Sigmoid colon (tissue), 4 donors: Measurements from ENCODE around the gene DMTF1.

Source experiments
- EP300 ChIP-seq, 4 donors: sonication (generic); formaldehyde crosslinking; IDR thresholded peaks; one replicate each; pipeline ENCODE4 v1.6.1; 2017; ENCODE audit warnings: antibody characterized with exemption in 4 of 4
- TF ChIP-seq, protein P1 (sequence below), 4 experiments: fragments of 450-650 bp in 3 of 4; fragments of 200-600 bp in 1 of 4; IDR thresholded peaks; one replicate each; pipeline ENCODE4 v1.5.1; 2016 to 2019; ENCODE audit warnings: antibody characterized with exemption in 4 of 4, mild to moderate bottlenecking in 3 of 4, moderate library complexity in 2 of 4

GRCh38 chr7:87179180-87179579, 26.9 kb downstream of the DMTF1 start:
- TF ChIP-seq, protein P1, sequence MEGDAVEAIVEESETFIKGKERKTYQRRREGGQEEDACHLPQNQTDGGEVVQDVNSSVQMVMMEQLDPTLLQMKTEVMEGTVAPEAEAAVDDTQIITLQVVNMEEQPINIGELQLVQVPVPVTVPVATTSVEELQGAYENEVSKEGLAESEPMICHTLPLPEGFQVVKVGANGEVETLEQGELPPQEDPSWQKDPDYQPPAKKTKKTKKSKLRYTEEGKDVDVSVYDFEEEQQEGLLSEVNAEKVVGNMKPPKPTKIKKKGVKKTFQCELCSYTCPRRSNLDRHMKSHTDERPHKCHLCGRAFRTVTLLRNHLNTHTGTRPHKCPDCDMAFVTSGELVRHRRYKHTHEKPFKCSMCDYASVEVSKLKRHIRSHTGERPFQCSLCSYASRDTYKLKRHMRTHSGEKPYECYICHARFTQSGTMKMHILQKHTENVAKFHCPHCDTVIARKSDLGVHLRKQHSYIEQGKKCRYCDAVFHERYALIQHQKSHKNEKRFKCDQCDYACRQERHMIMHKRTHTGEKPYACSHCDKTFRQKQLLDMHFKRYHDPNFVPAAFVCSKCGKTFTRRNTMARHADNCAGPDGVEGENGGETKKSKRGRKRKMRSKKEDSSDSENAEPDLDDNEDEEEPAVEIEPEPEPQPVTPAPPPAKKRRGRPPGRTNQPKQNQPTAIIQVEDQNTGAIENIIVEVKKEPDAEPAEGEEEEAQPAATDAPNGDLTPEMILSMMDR (IDR thresholded peaks at IDR 0.05), result no peak
- no peak for TF ChIP-seq EP300 (IDR thresholded peaks at IDR 0.05)
